LNCaP clone FGC (cell line): ENCODE results near the gene CERS3.
A peak's percentile ranks its signal among the peaks of the same experiment; 100 is the strongest.

ENCODE experiments used
- DNase-seq: peaks from one replicate; pipeline ENCODE4 v3.0.0-alpha.2; 2011; ENCODE audit warnings: low read depth
- H3K4me3 ChIP-seq: 2 replicates; pipeline ENCODE4 v1.5.1; 2011; ENCODE audit warnings: mild to moderate bottlenecking, low read depth, low read length, control low read depth
- CTCF ChIP-seq: IDR thresholded peaks from 2 replicates; pipeline ENCODE4 v1.5.1; 2012; ENCODE audit warnings: mild to moderate bottlenecking; ENCODE audit not compliant: control insufficient read depth, insufficient read depth; ENCODE audit errors: extremely low read depth

CERS3 gene

GRCh38 chr15:100520132-100520921, 8.4 kb downstream of the CERS3 start:
- DNase-seq = no peak
- no peak for TF ChIP-seq CTCF
- H3K4me3 ChIP-seq = no peak overlapping the region

GRCh38 chr15:100517846-100518245, 10.9 kb downstream of the CERS3 start:
- no peak overlapping the region for H3K4me3 ChIP-seq
- TF ChIP-seq CTCF = no peak
- DNase-seq = no peak

- no peak overlapping the region for H3K4me3 ChIP-seq
- DNase-seq = peak; percentile 85
- TF ChIP-seq CTCF = 0 out of 2 replicates have a peak, but pooled peaks have one; percentile 9
Measured at GRCh38 chr15:100516643-100517512, 11.9 kb downstream of the CERS3 start.

GRCh38 chr15:100515758-100516157, 13.0 kb downstream of the CERS3 start:
- no peak for TF ChIP-seq CTCF
- no peak for DNase-seq
- no peak overlapping the region for H3K4me3 ChIP-seq

- H3K4me3 ChIP-seq = no peak overlapping the region
- TF ChIP-seq CTCF = no peak
- DNase-seq = no peak
Measured at GRCh38 chr15:100508641-100509300, 20.0 kb downstream of the CERS3 start.

GRCh38 chr15:100502651-100503050, 26.1 kb downstream of the CERS3 start:
- H3K4me3 ChIP-seq = no peak overlapping the region
- DNase-seq = no peak
- TF ChIP-seq CTCF = no peak
